GM13976 (cell line): Measurements from ENCODE around the gene STAMBPL1.

ENCODE experiments used
- DNase-seq: peaks from one replicate; pipeline ENCODE4 v3.0.0; 2012; ENCODE audit warnings: low spot score
- CTCF ChIP-seq: IDR thresholded peaks from 2 replicates; pipeline ENCODE4 v1.5.1; 2012; ENCODE audit warnings: borderline replicate concordance, mild to moderate bottlenecking; ENCODE audit not compliant: insufficient read depth; ENCODE audit errors: extremely low read depth, missing control alignments, control extremely low read depth
- in situ Hi-C: fragments of 300-500 bp; cut with MboI; formaldehyde crosslinking; loops from one replicate; pipeline ENCODE4 v1.12.0; 2022; ENCODE audit warnings: low sequenced_read_pairs, mixed read lengths, inconsistent platforms; ENCODE audit not compliant: unreplicated experiment

The STAMBPL1 gene

GRCh38 chr10:88853155-88853881 is 26.7 kb upstream of the STAMBPL1 start:
- TF ChIP-seq CTCF = no peak
- no peak for DNase-seq
- in situ Hi-C loops = no loop called here

DNA sequence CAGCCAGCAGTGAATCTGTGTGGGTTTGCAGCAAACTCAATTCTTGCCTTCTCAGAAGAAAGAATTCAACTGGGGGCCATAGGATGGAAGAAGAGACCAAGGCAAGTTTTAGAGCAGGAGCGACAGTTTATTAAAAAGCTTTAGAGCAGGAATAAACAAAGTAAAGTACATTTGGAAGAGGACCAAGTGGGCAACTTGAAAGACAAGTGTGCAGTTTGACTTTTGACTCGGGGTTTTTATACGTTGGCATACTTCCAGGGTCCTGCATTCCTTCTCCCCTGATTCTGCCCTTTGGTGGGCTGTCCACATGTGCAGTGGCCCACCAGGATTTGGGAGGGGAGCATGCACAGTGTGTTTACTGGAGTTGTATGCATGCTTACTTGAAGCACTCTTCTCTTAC is 25.4 kb upstream of the STAMBPL1 start:
- no peak for DNase-seq
- TF ChIP-seq CTCF = no peak
- in situ Hi-C loops = no loop called here

DNA sequence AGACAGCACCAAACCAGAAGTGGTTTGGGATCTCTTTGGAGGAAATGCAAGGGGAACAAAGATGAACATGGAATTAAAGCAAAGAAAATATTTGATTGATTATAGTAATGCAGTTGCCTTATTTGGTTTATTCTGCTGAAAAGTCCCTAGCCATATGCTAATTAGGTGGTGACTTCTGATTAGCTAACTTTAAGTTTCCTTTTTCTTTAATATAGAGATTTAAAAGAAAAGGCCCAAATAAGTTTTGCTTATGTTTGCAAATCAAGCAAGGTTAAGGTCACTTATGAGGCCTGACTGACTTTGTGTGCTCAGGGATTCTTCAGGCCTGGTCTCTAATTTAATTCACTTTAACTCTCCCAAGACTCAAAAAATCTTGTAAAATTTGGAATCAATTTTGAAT is 22.2 kb upstream of the STAMBPL1 start:
- TF ChIP-seq CTCF = no peak
- no peak for DNase-seq
- in situ Hi-C loops = no loop called here

DNA sequence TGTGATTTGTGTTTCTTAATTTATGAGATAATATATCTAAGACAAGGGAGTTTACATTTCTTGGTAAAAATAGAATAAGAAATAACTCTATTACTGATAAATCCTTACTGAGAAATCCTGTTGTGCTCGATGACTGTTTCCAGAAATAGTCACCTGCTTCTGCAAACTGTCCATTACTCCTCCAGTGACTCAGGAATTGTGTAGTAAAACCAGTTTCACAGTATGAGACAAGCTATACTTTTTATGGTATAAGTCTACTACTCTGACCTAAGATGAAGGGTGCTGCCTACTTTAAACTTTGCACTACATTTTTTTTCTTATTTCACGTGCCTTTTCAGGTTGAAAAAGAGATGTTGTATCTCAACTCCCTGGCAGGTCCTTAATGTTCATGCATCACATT is 21.6 kb upstream of the STAMBPL1 start:
- TF ChIP-seq CTCF = no peak

GRCh38 chr10:88861036-88861435 is 19.0 kb upstream of the STAMBPL1 start:
- DNase-seq = no peak
- in situ Hi-C loops = no loop called here
- no peak for TF ChIP-seq CTCF

More for the DNA sequence above, 21.6 kb upstream of the STAMBPL1 start:
- in situ Hi-C loops = no loop called here
- no peak for DNase-seq

GRCh38 chr10:88865281-88865876 is 14.7 kb upstream of the STAMBPL1 start:
- no peak for DNase-seq
- in situ Hi-C loops = no loop called here
- TF ChIP-seq CTCF = no peak
